SK-N-SH (cell line): ENCODE measurements around the gene ILDR1. TPM values are rescaled to one million over a fixed set of nuclear protein-coding genes. Genes with fewer than 3 reads are reported as not detected.

Experiments used
- CTCF ChIA-PET: fragments of 300-600, 350-600 bp; formaldehyde crosslinking; extraction: SDS; loops from one replicate; lab custom pipeline; 2021; lab: Yijun Ruan, JAX
- POLR2A ChIA-PET: fragments of 350-600 bp; sonication (Branson Sonifier 250); formaldehyde crosslinking; extraction: SDS; loops from one replicate; lab custom pipeline; 2020; ENCODE audit warnings: antibody characterized with exemption, inconsistent platforms; lab: Yijun Ruan, JAX
- DNase-seq: peaks from one replicate; pipeline ENCODE4 v3.0.0; 2012
- H2AFZ ChIP-seq: fragments of 200-600 bp; sonication (generic); 2 replicates; pipeline ENCODE4 v1.8.1; 2016; ENCODE audit warnings: antibody characterized with exemption, mild to moderate bottlenecking, low read depth
- H3F3A ChIP-seq: fragments of 200-600 bp; sonication (generic); replicated peaks from 2 replicates; pipeline ENCODE3; 2016; ENCODE audit warnings: antibody characterized with exemption, mild to moderate bottlenecking; ENCODE audit not compliant: insufficient read depth
- H3K27ac ChIP-seq, 2 experiments: fragments of 200-500 bp in 1 of 2; fragments of 200-600 bp in 1 of 2; sonication (Bioruptor generic) in 1 of 2; sonication (generic), shearing (Covaris generic) in 1 of 2; 2 replicates each; pipeline versions ENCODE4 v1.5.1 to v1.6.1; 2014 to 2016; ENCODE audit warnings: low read depth in 2 of 2, inconsistent platforms in 1 of 2, low read length in 1 of 2, mild to moderate bottlenecking in 1 of 2, mixed read lengths in 1 of 2
- H3K27me3 ChIP-seq: fragments of 200-600 bp; sonication (generic), shearing (Covaris generic); 2 replicates; pipeline ENCODE4 v1.6.1; 2016; ENCODE audit warnings: mixed run types; ENCODE audit not compliant: insufficient read depth
- H3K36me3 ChIP-seq, 2 experiments: fragments of 200-500 bp in 1 of 2; fragments of 200-600 bp in 1 of 2; sonication (Bioruptor generic) in 1 of 2; sonication (generic) in 1 of 2; replicated peaks in 1 of 2; 2 replicates each; pipeline versions ENCODE3 to v1.5.1; 2014 to 2016; ENCODE audit warnings: low read length in 1 of 2, mild to moderate bottlenecking in 1 of 2; ENCODE audit not compliant: insufficient read depth in 2 of 2, control insufficient read depth in 1 of 2
- H3K4me1 ChIP-seq, 2 experiments: fragments of 200-500 bp in 1 of 2; fragments of 200-600 bp in 1 of 2; sonication (Bioruptor generic) in 1 of 2; sonication (generic), shearing (Covaris generic) in 1 of 2; 2 replicates each; pipeline versions ENCODE4 v1.5.1 to v1.6.1; 2014 to 2016; ENCODE audit warnings: low read depth in 1 of 2, low read length in 1 of 2, mixed run types in 1 of 2; ENCODE audit not compliant: insufficient read depth in 2 of 2, control insufficient read depth in 1 of 2
- H3K4me2 ChIP-seq: fragments of 200-600 bp; sonication (generic), shearing (Covaris generic); 2 replicates; pipeline ENCODE4 v1.6.1; 2017; ENCODE audit warnings: mixed run types
- H3K4me3 ChIP-seq, 2 experiments: fragments of 200-500 bp in 1 of 2; fragments of 200-600 bp in 1 of 2; sonication (Bioruptor generic) in 1 of 2; sonication (generic), shearing (Covaris generic) in 1 of 2; 2 replicates each; pipeline versions ENCODE4 v1.5.1 to v1.8.1; 2014 to 2016; ENCODE audit warnings: low read depth in 2 of 2, inconsistent platforms in 1 of 2, low read length in 1 of 2, mild to moderate bottlenecking in 1 of 2, mixed read lengths in 1 of 2, moderate library complexity in 1 of 2
- H3K79me2 ChIP-seq: fragments of 200-600 bp; sonication (generic); 2 replicates; pipeline ENCODE4 v1.8.1; 2017; ENCODE audit warnings: mild to moderate bottlenecking; ENCODE audit not compliant: insufficient read depth
- H3K9ac ChIP-seq: fragments of 200-600 bp; sonication (generic); 2 replicates; pipeline ENCODE4 v1.6.1; 2017; ENCODE audit warnings: mixed run types
- H3K9me2 ChIP-seq: fragments of 200-600 bp; sonication (generic); 2 replicates; pipeline ENCODE4 v1.6.1; 2017; ENCODE audit warnings: mixed run types
- H3K9me3 ChIP-seq: fragments of 200-600 bp; sonication (generic); 2 replicates; pipeline ENCODE4 v1.6.1; 2017; ENCODE audit warnings: mixed run types, mild to moderate bottlenecking, moderate library complexity
- H4K20me1 ChIP-seq: fragments of 200-600 bp; sonication (generic); 2 replicates; pipeline ENCODE4 v1.6.1; 2017; ENCODE audit warnings: mild to moderate bottlenecking, mixed run types; ENCODE audit not compliant: insufficient read depth
- CTCF ChIP-seq: fragments of 200-600 bp; sonication (generic); IDR thresholded peaks from 2 replicates; pipeline ENCODE4 v1.6.1; 2017; ENCODE audit warnings: antibody characterized with exemption, mild to moderate bottlenecking, moderate library complexity
- EP300 ChIP-seq, 2 experiments: IDR thresholded peaks; 2 replicates each; pipeline versions ENCODE4 v1.4.0 to v1.6.1; 2012; ENCODE audit warnings: borderline replicate concordance in 1 of 2, low read depth in 1 of 2, low read length in 1 of 2
- FOXM1 ChIP-seq: IDR thresholded peaks from 2 replicates; pipeline ENCODE4 v1.4.0; 2012; ENCODE audit warnings: low read depth, mild to moderate bottlenecking
- GABPA ChIP-seq: IDR thresholded peaks from 2 replicates; pipeline ENCODE4 v1.4.0; 2012; ENCODE audit warnings: low read depth, mild to moderate bottlenecking
- JUND ChIP-seq: IDR thresholded peaks from 2 replicates; pipeline ENCODE4 v1.4.0; 2012
- MEF2A ChIP-seq: IDR thresholded peaks from 2 replicates; pipeline ENCODE4 v1.4.0; 2012; ENCODE audit warnings: low read depth, borderline replicate concordance
- RAD21 ChIP-seq: IDR thresholded peaks from 2 replicates; pipeline ENCODE4 v1.6.1; 2012; ENCODE audit warnings: mild to moderate bottlenecking, low read length
- RCOR1 ChIP-seq: fragments of 150-350 bp; IDR thresholded peaks from 2 replicates; pipeline ENCODE4 v1.6.1; 2017; ENCODE audit warnings: antibody characterized with exemption, low read length
- RFX5 ChIP-seq: IDR thresholded peaks from 2 replicates; pipeline ENCODE4 v1.6.1; 2012; ENCODE audit warnings: mild to moderate bottlenecking, improper control_type of control experiment, low read length
- RXRA ChIP-seq: IDR thresholded peaks from 2 replicates; pipeline ENCODE4 v1.4.0; 2012; ENCODE audit warnings: low read depth, mild to moderate bottlenecking, borderline replicate concordance
- SMC3 ChIP-seq: IDR thresholded peaks from 2 replicates; pipeline ENCODE4 v1.6.1; 2012; ENCODE audit warnings: low read depth, low read length, improper control_type of control experiment
- TAF1 ChIP-seq: IDR thresholded peaks from 2 replicates; pipeline ENCODE4 v1.6.1; 2012; ENCODE audit warnings: low read depth, mild to moderate bottlenecking, low read length, moderate library complexity, borderline replicate concordance
- USF1 ChIP-seq: IDR thresholded peaks from 2 replicates; pipeline ENCODE4 v1.4.0; 2012; ENCODE audit warnings: low read depth, borderline replicate concordance
- WGBS: methylation state at CpG from one replicate; pipeline ENCODE4 v1.1.6; 2017; ENCODE audit warnings: low lambda C conversion rate; 5-methylcytosine and 5-hydroxymethylcytosine counted together
- polyA plus RNA-seq, 3 experiments: library from polyadenylated mRNA; depleted of rRNA; stranded (reverse); fragments of >200 nt; gene quantifications; 2 replicates each; pipeline ENCODE4 v1.2.3, GENCODE V29; 2012
- TF ChIP-seq, protein P1 (sequence below): IDR thresholded peaks from 2 replicates; pipeline ENCODE4 v1.4.0; 2012; ENCODE audit warnings: low read depth, borderline replicate concordance
- TF ChIP-seq, protein P2 (sequence below): IDR thresholded peaks from 2 replicates; pipeline ENCODE4 v1.4.0; 2012; ENCODE audit warnings: low read depth

ILDR1 gene
- polyA plus RNA-seq, 1 of the 3 experiments (the other 2 are of a cell fraction), result 0.02 TPM

DNA sequence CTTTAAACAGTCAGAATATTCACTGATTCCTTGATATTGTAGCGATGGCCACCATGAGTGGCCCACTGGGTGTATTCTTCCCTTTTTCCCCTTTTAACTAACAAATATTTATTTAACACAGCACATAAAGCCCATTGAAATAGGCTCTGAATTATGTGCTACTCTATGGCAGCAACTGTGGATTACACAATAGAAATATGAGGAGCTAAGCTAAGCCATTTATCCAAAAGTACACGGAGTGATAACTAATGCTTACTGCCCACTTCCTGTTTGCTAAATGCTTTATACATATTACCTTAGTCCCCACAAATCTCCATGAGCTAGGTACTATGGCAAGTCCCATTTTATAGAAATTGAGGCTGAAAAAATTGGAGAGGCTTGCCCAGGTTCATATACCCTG lies 17.9 kb downstream of the ILDR1 start:
- H4K20me1 ChIP-seq, result no peaks in the 10 kb centered on the region
- no peaks in the 10 kb centered on the region for H3K9me3 ChIP-seq
- DNase-seq, result no peak
- H3K27me3 ChIP-seq, result no peaks in the 10 kb centered on the region
- no peaks in the 10 kb centered on the region for H3K9me2 ChIP-seq
- H3K79me2 ChIP-seq, result no peaks in the 10 kb centered on the region
- H3K4me1 ChIP-seq, result no peaks in the 10 kb centered on the region; a peak in 1 of 4 replicates
- ChIA-PET CTCF (interaction anchor here (1.6 kb wide), 1 partner anchor 8 kb away, joined by 7 read pairs; no protein-coding TSS in a partner anchor), POLR2A (no interaction called here)
- no peaks in the 10 kb centered on the region for H3K36me3 ChIP-seq
- 62% methylated on average over 2 of the region's 2 CpGs for WGBS
- H3K4me2 ChIP-seq, result no peak overlapping the region
- no peak overlapping the region for H3K4me3 ChIP-seq
- no peaks in the 10 kb centered on the region for H3F3A ChIP-seq
- H2AFZ ChIP-seq, result no peak overlapping the region
- H3K9ac ChIP-seq, result no peak overlapping the region
- H3K27ac ChIP-seq, result no peak overlapping the region
- no peak for TF ChIP-seq CTCF

- Histone ChIP-seq H3K9me3 (no peaks in the 10 kb centered on the region), H3K4me2 (no peak overlapping the region), H2AFZ (no peak overlapping the region), H3K4me1 (peaks cover 0 to 2% of the 10 kb centered on the region in 2 experiments; a peak in 1 of 4 replicates), H3F3A (peaks cover 2% of the 10 kb centered on the region), H3K36me3 (no peaks in the 10 kb centered on the region), H3K27ac (no peak overlapping the region), H3K79me2 (no peaks in the 10 kb centered on the region), H3K9me2 (no peaks in the 10 kb centered on the region), H3K4me3 (no peak overlapping the region), H3K27me3 (no peaks in the 10 kb centered on the region), H3K9ac (no peak overlapping the region), H4K20me1 (no peaks in the 10 kb centered on the region)
- TF ChIP-seq SMC3 (no peak), MEF2A (no peak), JUND (no peak), USF1 (no peak)
- no peak for DNase-seq
- CTCF ChIA-PET, result interaction anchor here (1.6 kb wide), 1 partner anchor 8 kb away, joined by 7 read pairs; no protein-coding TSS in a partner anchor
- 0% methylated on average over 1 of the region's 1 CpG for WGBS
- POLR2A ChIA-PET, result no interaction called here
Measured at GRCh38 chr3:122003606-122004005, 18.4 kb downstream of the ILDR1 start.

DNA sequence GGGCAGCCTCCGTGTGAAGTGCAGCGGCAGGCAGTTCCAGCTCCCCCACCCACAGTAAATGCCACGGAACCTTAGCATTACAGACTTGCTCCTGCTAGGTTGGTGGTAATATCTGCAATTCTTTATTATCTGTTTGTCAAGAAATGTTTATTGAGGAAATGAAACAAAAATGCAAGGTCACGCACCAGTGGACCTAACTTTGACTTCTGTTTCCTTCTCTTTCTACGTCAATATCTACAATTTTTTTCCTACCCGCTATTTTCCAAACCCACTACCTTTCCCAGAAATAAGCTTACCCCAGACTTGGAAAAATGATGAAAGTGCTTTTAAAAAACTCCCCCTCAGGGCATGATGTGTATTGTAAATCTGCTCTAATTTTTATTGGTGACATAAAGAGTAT lies 18.9 kb downstream of the ILDR1 start:
- Histone ChIP-seq H3K4me2 (no peak overlapping the region), H4K20me1 (no peaks in the 10 kb centered on the region), H3K36me3 (no peaks in the 10 kb centered on the region), H3F3A (peaks cover 4% of the 10 kb centered on the region), H3K9ac (no peak overlapping the region), H2AFZ (no peak overlapping the region), H3K79me2 (no peaks in the 10 kb centered on the region), H3K27ac (no peak overlapping the region), H3K9me3 (no peaks in the 10 kb centered on the region), H3K4me1 (peaks cover 0 to 7% of the 10 kb centered on the region in 2 experiments; a peak in 1 of 4 replicates), H3K4me3 (no peak overlapping the region), H3K27me3 (no peaks in the 10 kb centered on the region), H3K9me2 (no peaks in the 10 kb centered on the region)
- DNase-seq, result no peak
- ChIA-PET CTCF (interaction anchor here (1.3 kb wide), 1 partner anchor 9 kb away, joined by 3 read pairs; no protein-coding TSS in a partner anchor), POLR2A (no interaction called here)
- 65% methylated on average over 6 of the region's 6 CpGs for WGBS
- TF ChIP-seq FOXM1, result no peak
- TF ChIP-seq EP300 (IDR thresholded peaks at IDR 0.05; ENCODE audit: borderline replicate concordance in 1 of 2, low read depth in 1 of 2, low read length in 1 of 2), result no peak
- TF ChIP-seq USF1, result no peak
- no peak for TF ChIP-seq GABPA
- no peak for TF ChIP-seq RXRA
- no peak for TF ChIP-seq RCOR1
- TF ChIP-seq, protein P1, sequence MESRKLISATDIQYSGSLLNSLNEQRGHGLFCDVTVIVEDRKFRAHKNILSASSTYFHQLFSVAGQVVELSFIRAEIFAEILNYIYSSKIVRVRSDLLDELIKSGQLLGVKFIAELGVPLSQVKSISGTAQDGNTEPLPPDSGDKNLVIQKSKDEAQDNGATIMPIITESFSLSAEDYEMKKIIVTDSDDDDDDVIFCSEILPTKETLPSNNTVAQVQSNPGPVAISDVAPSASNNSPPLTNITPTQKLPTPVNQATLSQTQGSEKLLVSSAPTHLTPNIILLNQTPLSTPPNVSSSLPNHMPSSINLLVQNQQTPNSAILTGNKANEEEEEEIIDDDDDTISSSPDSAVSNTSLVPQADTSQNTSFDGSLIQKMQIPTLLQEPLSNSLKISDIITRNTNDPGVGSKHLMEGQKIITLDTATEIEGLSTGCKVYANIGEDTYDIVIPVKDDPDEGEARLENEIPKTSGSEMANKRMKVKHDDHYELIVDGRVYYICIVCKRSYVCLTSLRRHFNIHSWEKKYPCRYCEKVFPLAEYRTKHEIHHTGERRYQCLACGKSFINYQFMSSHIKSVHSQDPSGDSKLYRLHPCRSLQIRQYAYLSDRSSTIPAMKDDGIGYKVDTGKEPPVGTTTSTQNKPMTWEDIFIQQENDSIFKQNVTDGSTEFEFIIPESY, result no peak
- no peak for TF ChIP-seq RAD21
- TF ChIP-seq JUND, result no peak
- TF ChIP-seq RFX5, result no peak
- no peak for TF ChIP-seq TAF1
- TF ChIP-seq, protein P2, sequence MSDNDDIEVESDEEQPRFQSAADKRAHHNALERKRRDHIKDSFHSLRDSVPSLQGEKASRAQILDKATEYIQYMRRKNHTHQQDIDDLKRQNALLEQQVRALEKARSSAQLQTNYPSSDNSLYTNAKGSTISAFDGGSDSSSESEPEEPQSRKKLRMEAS, result no peak
